Caco-2 (cell line): ENCODE results near the gene TRANK1. TPM values are rescaled to one million over a fixed set of nuclear protein-coding genes. Genes with fewer than 3 reads are reported as not detected.
"Not testable (repeated sequence)": the region's sequence is repeated elsewhere in the genome, so short reads cannot be mapped to it uniquely, and the experiment has no call there.

Experiments used
- BruUV-seq: library from RNA; stranded (reverse); fragments of 400-500 nt; replicated peaks from 2 replicates; lab custom pipeline; 2021; lab: Mats Ljungman, UMichigan
- CTCF ChIA-PET: fragments of 300-600 bp; sonication (Branson Sonifier 250); formaldehyde crosslinking; loops from one replicate; lab custom pipeline; 2022; ENCODE audit warnings: antibody characterized with exemption; lab: Charles Lee
- POLR2A ChIA-PET: fragments of 300-600 bp; sonication (Branson Sonifier 250); formaldehyde crosslinking; loops from one replicate; lab custom pipeline; 2022; ENCODE audit warnings: antibody characterized with exemption; lab: Charles Lee
- DNase-seq, 2 experiments: peaks; one replicate each; pipeline versions ENCODE4 v3.0.0 to v3.0.0-alpha.2; 2020 to 2022
- H3K27me3 ChIP-seq: replicated peaks from 2 replicates; pipeline ENCODE4 v1.6.0; 2011; ENCODE audit warnings: low read length; ENCODE audit not compliant: control insufficient read depth, insufficient read depth
- H3K36me3 ChIP-seq: 2 replicates; pipeline ENCODE4 v1.5.1; 2011; ENCODE audit warnings: low read length; ENCODE audit not compliant: control insufficient read depth, insufficient read depth
- H3K4me1 ChIP-seq: fragments of 250-450 bp; sonication (Bioruptor Pico); 2 replicates; pipeline ENCODE4 v1.5.1; 2020; ENCODE audit warnings: mild to moderate bottlenecking
- H3K4me3 ChIP-seq: 2 replicates; pipeline ENCODE4 v1.5.1; 2011; ENCODE audit warnings: low read depth, mild to moderate bottlenecking, control low read depth, low read length
- H3K9me3 ChIP-seq: fragments of 250-450 bp; sonication (Bioruptor Pico); 2 replicates; pipeline ENCODE4 v1.5.1; 2020; ENCODE audit warnings: mild to moderate bottlenecking, moderate library complexity
- H3K27ac Mint-ChIP-seq: one replicate; pipeline ENCODE4 v1.8.0; 2022; ENCODE audit warnings: mixed read lengths; ENCODE audit not compliant: unreplicated experiment
- H3K27me3 Mint-ChIP-seq: one replicate; pipeline ENCODE4 v1.8.0; 2022; ENCODE audit warnings: mixed read lengths; ENCODE audit not compliant: insufficient read depth, unreplicated experiment
- H3K36me3 Mint-ChIP-seq: one replicate; pipeline ENCODE4 v1.8.0; 2022; ENCODE audit warnings: mild to moderate bottlenecking, mixed read lengths; ENCODE audit not compliant: insufficient read depth, unreplicated experiment
- H3K4me1 Mint-ChIP-seq: one replicate; pipeline ENCODE4 v1.8.0; 2022; ENCODE audit warnings: low read depth, mixed read lengths; ENCODE audit not compliant: unreplicated experiment
- H3K4me3 Mint-ChIP-seq: one replicate; pipeline ENCODE4 v1.8.0; 2022; ENCODE audit warnings: mild to moderate bottlenecking, moderate library complexity, mixed read lengths; ENCODE audit not compliant: unreplicated experiment
- H3K9me3 Mint-ChIP-seq: one replicate; pipeline ENCODE4 v1.8.0; 2022; ENCODE audit warnings: mixed read lengths; ENCODE audit not compliant: unreplicated experiment
- CTCF ChIP-seq, 2 experiments: fragments of 200-600 bp in 1 of 2; IDR thresholded peaks; 1 replicate in 1 of 2; 2 replicates in 1 of 2; pipeline versions ENCODE4 v1.5.1 to v1.8.0; 2011 to 2022; ENCODE audit warnings: antibody characterized with exemption in 1 of 2, control low read depth in 1 of 2, inconsistent platforms in 1 of 2, low read depth in 1 of 2, low read length in 1 of 2, mild to moderate bottlenecking in 1 of 2, moderate library complexity in 1 of 2; ENCODE audit not compliant: insufficient read depth in 1 of 2, severe bottlenecking in 1 of 2, unreplicated experiment in 1 of 2
- intact Hi-C: fragments of 100-400 bp; cut with micrococcal nuclease; formaldehyde crosslinking; loops from one replicate; pipeline ENCODE4 v1.10.0; 2022; ENCODE audit not compliant: unreplicated experiment
- total RNA-seq: library from RNA; stranded (reverse); gene quantifications from 2 replicates; pipeline ENCODE4 v1.2.3, GENCODE V29; 2022

The TRANK1 gene
- total RNA-seq, 1 experiment from 2014 or later = 4.3 TPM

GRCh38 chr3:36937492-36937891 lies 7.4 kb downstream of the TRANK1 start:
- TF ChIP-seq CTCF (IDR thresholded peaks at IDR 0.05; ENCODE audit: insufficient read depth in 1 of 2, low read depth in 1 of 2, low read length in 1 of 2, severe bottlenecking in 1 of 2, unreplicated experiment in 1 of 2) = no peak
- Histone ChIP-seq H3K9me3 (peaks cover 11% of the 10 kb centered on the region), H3K36me3 (no peaks in the 10 kb centered on the region), H3K4me1 (peaks cover 23% of the 10 kb centered on the region), H3K27me3 (no peaks in the 10 kb centered on the region), H3K4me3 (no peak overlapping the region)
- no TSS peak for BruUV-seq
- no peak overlapping the region for H3K27ac Mint-ChIP-seq
- CTCF ChIA-PET = no interaction called here
- intact Hi-C loops = no loop called here
- H3K27me3 Mint-ChIP-seq = no peaks in the 10 kb centered on the region
- no peak overlapping the region for H3K4me3 Mint-ChIP-seq
- DNase-seq = no peak
- H3K4me1 Mint-ChIP-seq = peaks cover 20% of the 10 kb centered on the region
- peaks cover 18% of the 10 kb centered on the region for H3K9me3 Mint-ChIP-seq
- POLR2A ChIA-PET = no interaction called here
- H3K36me3 Mint-ChIP-seq = peaks cover 20% of the 10 kb centered on the region

GRCh38 chr3:36933540-36934296 lies 11.1 kb downstream of the TRANK1 start:
- Histone ChIP-seq H3K9me3 (peaks cover 12% of the 10 kb centered on the region), H3K4me1 (peaks cover 19% of the 10 kb centered on the region), H3K27me3 (no peaks in the 10 kb centered on the region), H3K4me3 (no peak overlapping the region), H3K36me3 (no peaks in the 10 kb centered on the region)
- peaks cover 31% of the 10 kb centered on the region for H3K9me3 Mint-ChIP-seq
- ChIA-PET CTCF (no interaction called here), POLR2A (no interaction called here)
- intact Hi-C loops = loop anchor here (2.0 kb wide), 1 partner anchor 25 kb away; no protein-coding TSS in a partner anchor
- DNase-seq = no peak
- peak overlapping the region; percentile 75 for H3K27ac Mint-ChIP-seq
- no peaks in the 10 kb centered on the region for H3K27me3 Mint-ChIP-seq
- BruUV-seq = TSS peak; percentile 99
- H3K4me1 Mint-ChIP-seq = peaks cover 23% of the 10 kb centered on the region
- H3K4me3 Mint-ChIP-seq = no peak overlapping the region
- no peak for TF ChIP-seq CTCF (IDR thresholded peaks at IDR 0.05; ENCODE audit: insufficient read depth in 1 of 2, low read depth in 1 of 2, low read length in 1 of 2, severe bottlenecking in 1 of 2, unreplicated experiment in 1 of 2)
- peaks cover 25% of the 10 kb centered on the region for H3K36me3 Mint-ChIP-seq

GRCh38 chr3:36931424-36931823 lies 13.4 kb downstream of the TRANK1 start:
- BruUV-seq, DNase-seq, H3K27me3 ChIP-seq, CTCF ChIA-PET, H3K27me3 Mint-ChIP-seq, H3K27ac Mint-ChIP-seq, POLR2A ChIA-PET, intact Hi-C loops, H3K4me3 ChIP-seq, H3K4me3 Mint-ChIP-seq, H3K36me3 ChIP-seq: not testable (repeated sequence)
- H3K9me3 ChIP-seq = peaks cover 12% of the 10 kb centered on the region
- H3K4me1 Mint-ChIP-seq = peaks cover 23% of the 10 kb centered on the region
- peaks cover 31% of the 10 kb centered on the region for H3K9me3 Mint-ChIP-seq
- peaks cover 24% of the 10 kb centered on the region for H3K36me3 Mint-ChIP-seq
- peaks cover 19% of the 10 kb centered on the region for H3K4me1 ChIP-seq
